HepG2 (cell line): ENCODE results near the gene NFE2L3. TPM values are rescaled to one million over a fixed set of nuclear protein-coding genes. Genes with fewer than 3 reads are reported as not detected.

ENCODE experiments used
- ATAC-seq: fragments of 200-7000 bp; cut with Tn5 transposase; 3 replicates; pipeline ENCODE4 v1.9.1; 2020; ENCODE audit warnings: mild to moderate bottlenecking, moderate library complexity
- BruUV-seq: library from RNA; stranded (reverse); fragments of 400-500 nt; replicated peaks from 2 replicates; lab custom pipeline; 2021; lab: Mats Ljungman, UMichigan
- CTCF ChIA-PET: fragments of 300-600 bp; formaldehyde crosslinking; extraction: SDS; loops from one replicate; lab custom pipeline; 2021; ENCODE audit warnings: low total read pairs, inconsistent platforms, low intra/inter-chr PET ratio; lab: Yijun Ruan, JAX
- POLR2A ChIA-PET: fragments of 350-600 bp; sonication (Branson Sonifier 250); formaldehyde crosslinking; loops from one replicate; lab custom pipeline; 2020; ENCODE audit warnings: antibody characterized with exemption, inconsistent platforms; lab: Yijun Ruan, JAX
- DNase-seq: peaks from one replicate; pipeline ENCODE4 v3.0.0-alpha.2; 2015; ENCODE audit warnings: low spot score
- FAIRE-seq: peaks from 3 replicates; lab custom pipeline; 2011; peaks lifted over from hg19 to GRCh38; lab: Jason Lieb, UNC
- H2AFZ ChIP-seq: one replicate; pipeline ENCODE4 v1.6.1; 2011; ENCODE audit warnings: low read length, inconsistent platforms
- H3K27ac ChIP-seq: fragments of 300-600 bp; 3 replicates; pipeline ENCODE4 v1.8.0; 2011; ENCODE audit warnings: mixed run types, mild to moderate bottlenecking, mixed read lengths, low read length, inconsistent platforms; ENCODE audit not compliant: insufficient read depth; ENCODE audit errors: extremely low read length
- H3K27me3 ChIP-seq, 2 experiments: fragments of 200-600 bp in 1 of 2; 2 replicates in 1 of 2; 3 replicates in 1 of 2; pipeline versions ENCODE4 v1.6.0 to v1.8.0; 2011; ENCODE audit warnings: low read length in 2 of 2, mild to moderate bottlenecking in 2 of 2, moderate library complexity in 2 of 2, inconsistent platforms in 1 of 2; ENCODE audit not compliant: insufficient read depth in 2 of 2, control insufficient read depth in 1 of 2
- H3K36me3 ChIP-seq, 2 experiments: fragments of 200-600 bp in 1 of 2; replicated peaks in 1 of 2; 2 replicates in 1 of 2; 3 replicates in 1 of 2; pipeline versions ENCODE4 v1.5.1 to v1.8.0; 2011; ENCODE audit warnings: low read length in 2 of 2, inconsistent platforms in 1 of 2; ENCODE audit not compliant: insufficient read depth in 2 of 2, control insufficient read depth in 1 of 2
- H3K4me1 ChIP-seq: 2 replicates; pipeline ENCODE4 v1.5.1; 2012; ENCODE audit warnings: low read length, inconsistent platforms; ENCODE audit not compliant: insufficient read depth
- H3K4me2 ChIP-seq: 2 replicates; pipeline ENCODE4 v1.6.0; 2011; ENCODE audit warnings: low read depth, low read length, inconsistent platforms
- H3K4me3 ChIP-seq, 3 experiments: fragments of 200-600 bp in 1 of 3; sonication (generic), shearing (Covaris generic) in 1 of 3; replicated peaks in 1 of 3; 2 replicates each; pipeline ENCODE4 v1.5.1; 2011 to 2016; ENCODE audit warnings: low read length in 3 of 3, inconsistent platforms in 2 of 3, low read depth in 2 of 3, mild to moderate bottlenecking in 2 of 3, control low read depth in 1 of 3, mixed read lengths in 1 of 3; ENCODE audit not compliant: insufficient read depth in 1 of 3
- H3K79me2 ChIP-seq: one replicate; pipeline ENCODE4 v1.6.1; 2011; ENCODE audit warnings: low read length, inconsistent platforms; ENCODE audit not compliant: insufficient read depth
- H3K9ac ChIP-seq: 2 replicates; pipeline ENCODE4 v1.6.0; 2011; ENCODE audit warnings: mild to moderate bottlenecking, low read depth, low read length, inconsistent platforms; ENCODE audit not compliant: insufficient read depth
- H3K9me3 ChIP-seq: 2 replicates; pipeline ENCODE4 v1.5.1; 2012; ENCODE audit warnings: mild to moderate bottlenecking, low read length
- H4K20me1 ChIP-seq: 2 replicates; pipeline ENCODE4 v1.6.0; 2011; ENCODE audit warnings: inconsistent platforms, mild to moderate bottlenecking, low read length, moderate library complexity; ENCODE audit not compliant: insufficient read depth
- AGO1 ChIP-seq: fragments of 200-400 bp; formaldehyde crosslinking; IDR thresholded peaks from 2 replicates; pipeline ENCODE4 v1.6.1; 2017; ENCODE audit warnings: mild to moderate bottlenecking, low read depth, low read length, moderate library complexity; ENCODE audit not compliant: poor library complexity, severe bottlenecking
- AGO2 ChIP-seq: fragments of 200-400 bp; formaldehyde crosslinking; optimal IDR thresholded peaks from 2 replicates; pipeline ENCODE3; 2017; ENCODE audit warnings: mild to moderate bottlenecking, low read depth, low read length, moderate library complexity
- AHR ChIP-seq: IDR thresholded peaks from 2 replicates; pipeline ENCODE4 v1.6.1; 2018; ENCODE audit warnings: missing genetic modification reagents, missing compliant biosample characterization
- EEA1 ChIP-seq: sonication (generic); formaldehyde crosslinking; IDR thresholded peaks from 2 replicates; pipeline ENCODE4 v1.5.1; 2020; ENCODE audit warnings: mild to moderate bottlenecking, missing genetic modification reagents, borderline replicate concordance
- FOXJ3 ChIP-seq: sonication (generic); formaldehyde crosslinking; IDR thresholded peaks from 2 replicates; pipeline ENCODE4 v1.4.0; 2020; ENCODE audit warnings: missing genetic modification reagents, mild to moderate bottlenecking, borderline replicate concordance
- GABPB1 ChIP-seq: IDR thresholded peaks from 2 replicates; pipeline ENCODE4 v1.6.1; 2016; ENCODE audit warnings: mild to moderate bottlenecking, missing genetic modification reagents, moderate library complexity, missing compliant biosample characterization
- KAT7 ChIP-seq: IDR thresholded peaks from 2 replicates; pipeline ENCODE4 v1.6.1; 2018; ENCODE audit warnings: borderline replicate concordance, missing compliant biosample characterization
- KDM3A ChIP-seq: IDR thresholded peaks from 2 replicates; pipeline ENCODE4 v1.6.1; 2018; ENCODE audit warnings: low read depth, missing compliant biosample characterization
- KMT2A ChIP-seq: sonication (generic); formaldehyde crosslinking; IDR thresholded peaks from 2 replicates; pipeline ENCODE4 v1.4.0; 2020; ENCODE audit warnings: missing genetic modification reagents
- MAF1 ChIP-seq: sonication (generic); formaldehyde crosslinking; IDR thresholded peaks from 2 replicates; pipeline ENCODE4 v1.5.0; 2020; ENCODE audit warnings: missing genetic modification reagents, borderline replicate concordance
- NFYB ChIP-seq: sonication (generic); formaldehyde crosslinking; IDR thresholded peaks from 2 replicates; pipeline ENCODE4 v1.4.0; 2020; ENCODE audit warnings: missing genetic modification reagents
- POLR2AphosphoS2 ChIP-seq: IDR thresholded peaks from 2 replicates; pipeline ENCODE4 v1.6.1; 2011; ENCODE audit warnings: low read depth, low read length, improper control_type of control experiment
- POLR2AphosphoS5 ChIP-seq: IDR thresholded peaks from 2 replicates; pipeline ENCODE4 v1.6.1; 2012; ENCODE audit warnings: low read depth, low read length
- POLR2G ChIP-seq: fragments of 200-400 bp; formaldehyde crosslinking; IDR thresholded peaks from 2 replicates; pipeline ENCODE4 v1.6.1; 2018; ENCODE audit warnings: mild to moderate bottlenecking, low read depth, low read length, moderate library complexity
- RBM22 ChIP-seq: fragments of 200-400 bp; formaldehyde crosslinking; optimal IDR thresholded peaks from 2 replicates; pipeline ENCODE3; 2017; ENCODE audit warnings: mild to moderate bottlenecking, low read length, moderate library complexity
- SIX1 ChIP-seq: sonication (generic); formaldehyde crosslinking; IDR thresholded peaks from 2 replicates; pipeline ENCODE4 v1.4.0; 2020; ENCODE audit warnings: missing genetic modification reagents, borderline replicate concordance
- TGIF2 ChIP-seq: IDR thresholded peaks from 2 replicates; pipeline ENCODE4 v1.6.1; 2016; ENCODE audit warnings: control low read depth, missing compliant biosample characterization
- TP53 ChIP-seq: sonication (generic); formaldehyde crosslinking; conservative IDR thresholded peaks from 2 replicates; pipeline ENCODE4 v1.4.0; 2020; ENCODE audit warnings: missing genetic modification reagents
- XBP1 ChIP-seq: sonication (generic); formaldehyde crosslinking; IDR thresholded peaks from 2 replicates; pipeline ENCODE4 v1.5.0; 2020; ENCODE audit warnings: missing genetic modification reagents
- ZFP37 ChIP-seq: sonication (generic); formaldehyde crosslinking; IDR thresholded peaks from 2 replicates; pipeline ENCODE4 v1.4.0; 2020; ENCODE audit warnings: missing genetic modification reagents, borderline replicate concordance
- ZNF33A ChIP-seq: sonication (generic); formaldehyde crosslinking; IDR thresholded peaks from 2 replicates; pipeline ENCODE4 v1.5.1; 2020; ENCODE audit warnings: missing genetic modification reagents, mild to moderate bottlenecking, moderate library complexity, borderline replicate concordance
- ZNF576 ChIP-seq: sonication (generic); formaldehyde crosslinking; IDR thresholded peaks from 2 replicates; pipeline ENCODE4 v1.4.0; 2020; ENCODE audit warnings: mild to moderate bottlenecking, missing genetic modification reagents
- ZNF589 ChIP-seq: sonication (generic); formaldehyde crosslinking; conservative IDR thresholded peaks from 2 replicates; pipeline ENCODE4 v1.8.0; 2022; ENCODE audit warnings: mild to moderate bottlenecking, moderate library complexity, missing genetic modification reagents
- ZNF792 ChIP-seq: IDR thresholded peaks from 2 replicates; pipeline ENCODE4 v1.6.1; 2016
- WGBS: methylation state at CpG from one replicate; pipeline ENCODE4 v1.1.6; 2017; ENCODE audit warnings: low lambda C conversion rate; 5-methylcytosine and 5-hydroxymethylcytosine counted together
- in situ Hi-C: cut with HindIII; loops from 2 replicates; pipeline ENCODE4 v1.10.0; 2017; ENCODE audit warnings: low pct_unique_long_range_greater_than_20kb; ENCODE audit not compliant: extremely low pct_ligation_motif_present
- intact Hi-C: fragments of 100-400 bp; cut with micrococcal nuclease; formaldehyde crosslinking; loops from one replicate; pipeline ENCODE4 v1.10.0; 2022; ENCODE audit not compliant: unreplicated experiment
- polyA plus RNA-seq, 8 experiments: library from polyadenylated mRNA; depleted of rRNA in 3 of 8; stranded (reverse) in 7 of 8; unstranded in 1 of 8; fragments of >200 nt; fragmentation: Illumina TruSeq in 4 of 8; extraction: Trizol in 4 of 8; gene quantifications; 2 replicates each; pipeline versions ENCODE4 v1.2.1 to v1.2.3, GENCODE V29; 2011 to 2016; ENCODE audit warnings: low read depth in 4 of 8, missing spikeins in 1 of 8, mixed read lengths in 1 of 8; ENCODE audit not compliant: insufficient read depth in 1 of 8
- total RNA-seq, 5 experiments: library from RNA; depleted of rRNA; stranded (reverse); fragments of >200 nt; fragmentation: Illumina TruSeq; extraction: Trizol; gene quantifications; 2 replicates each; pipeline ENCODE4 v1.2.3, GENCODE V29; 2016; ENCODE audit warnings: low read depth in 1 of 5

Gene NFE2L3
- total and polyA plus RNA-seq, 2 of the 13 experiments (the other 11 are each of a cell fraction or from before 2014, with no cell fraction given), result 11.4 to 19.4 TPM

- in situ Hi-C loops, result loop anchor here (10.0 kb wide), 1 partner anchor 92 kb away; no protein-coding TSS in a partner anchor
- TF ChIP-seq TGIF2, result no peak
- no peak for TF ChIP-seq XBP1 (CRISPR knock-in tag)
- peak; percentile 34 for TF ChIP-seq AGO1
- no peak for TF ChIP-seq ZNF792 (CRISPR knock-in tag)
- TF ChIP-seq TP53, result no peak
- TF ChIP-seq KMT2A, result no peak
- TF ChIP-seq NFYB, result no peak
- TF ChIP-seq FOXJ3 (CRISPR knock-in tag), result no peak
- TF ChIP-seq SIX1 (CRISPR knock-in tag), result no peak
- peak; percentile 96 for TF ChIP-seq RBM22
- TF ChIP-seq POLR2G, result peak; percentile 55; the same call in 1 of the 2 replicates
- TF ChIP-seq AHR (CRISPR knock-in tag), result no peak
- TF ChIP-seq ZNF589 (CRISPR knock-in tag), result no peak
- TF ChIP-seq AGO2, result peak; percentile 72
- no peak for TF ChIP-seq KDM3A (CRISPR knock-in tag)
- peak; percentile 59 for TF ChIP-seq POLR2AphosphoS5
- no peak for TF ChIP-seq EEA1 (CRISPR knock-in tag)
- no peak for TF ChIP-seq GABPB1
- no peak for TF ChIP-seq ZFP37
- TF ChIP-seq ZNF33A (CRISPR knock-in tag), result no peak
- TF ChIP-seq POLR2AphosphoS2, result peak; percentile 81
- no peak for TF ChIP-seq ZNF576 (CRISPR knock-in tag)
- TF ChIP-seq MAF1 (CRISPR knock-in tag), result no peak
- TF ChIP-seq KAT7 (CRISPR knock-in tag), result no peak
These were observed 34.6 kb downstream of the NFE2L3 start for GRCh38 chr7:26186364-26187311.

More at GRCh38 chr7:26186364-26187311, 34.6 kb downstream of the NFE2L3 start:
- H3K27me3 ChIP-seq, result no peaks in the 10 kb centered on the region
- intact Hi-C loops, result no loop called here
- POLR2A ChIA-PET, result interaction anchor here (2.2 to 3.4 kb wide), 3 partner anchors 13 to 35 kb away, joined by 5 to 40 read pairs (median 12); partner anchors contain the start of genes CBX3, HNRNPA2B1 and NFE2L3
- H3K79me2 ChIP-seq, result no peaks in the 10 kb centered on the region
- BruUV-seq, result no TSS peak
- H3K4me1 ChIP-seq, result peaks cover 17% of the 10 kb centered on the region
- H3K9ac ChIP-seq, result no peak overlapping the region
- DNase-seq (no peak), ATAC-seq (0 out of 3 replicates have a peak, but pooled peaks have one; percentile 2), FAIRE-seq (no peak)
- no peaks in the 10 kb centered on the region for H3K9me3 ChIP-seq
- peaks cover 54% of the 10 kb centered on the region for H4K20me1 ChIP-seq
- H3K36me3 ChIP-seq, result peaks cover 2 to 20% of the 10 kb centered on the region in 2 experiments; a peak in 4 of 5 replicates
- H2AFZ ChIP-seq, result no peak overlapping the region
- H3K4me3 ChIP-seq, result no peak overlapping the region
- whole genome bisulfite sequencing, result 93% methylated on average over 5 of the region's 5 CpGs
- CTCF ChIA-PET, result no interaction called here
- no peak overlapping the region for H3K4me2 ChIP-seq
- no peak overlapping the region for H3K27ac ChIP-seq
